Measurements from ENCODE around the gene FRMD1. TPM values are rescaled to one million over a fixed set of nuclear protein-coding genes. Genes with fewer than 3 reads are reported as not detected.

Gene FRMD1
- total RNA-seq, 1 donor from 2014 or later: not detected

DNA sequence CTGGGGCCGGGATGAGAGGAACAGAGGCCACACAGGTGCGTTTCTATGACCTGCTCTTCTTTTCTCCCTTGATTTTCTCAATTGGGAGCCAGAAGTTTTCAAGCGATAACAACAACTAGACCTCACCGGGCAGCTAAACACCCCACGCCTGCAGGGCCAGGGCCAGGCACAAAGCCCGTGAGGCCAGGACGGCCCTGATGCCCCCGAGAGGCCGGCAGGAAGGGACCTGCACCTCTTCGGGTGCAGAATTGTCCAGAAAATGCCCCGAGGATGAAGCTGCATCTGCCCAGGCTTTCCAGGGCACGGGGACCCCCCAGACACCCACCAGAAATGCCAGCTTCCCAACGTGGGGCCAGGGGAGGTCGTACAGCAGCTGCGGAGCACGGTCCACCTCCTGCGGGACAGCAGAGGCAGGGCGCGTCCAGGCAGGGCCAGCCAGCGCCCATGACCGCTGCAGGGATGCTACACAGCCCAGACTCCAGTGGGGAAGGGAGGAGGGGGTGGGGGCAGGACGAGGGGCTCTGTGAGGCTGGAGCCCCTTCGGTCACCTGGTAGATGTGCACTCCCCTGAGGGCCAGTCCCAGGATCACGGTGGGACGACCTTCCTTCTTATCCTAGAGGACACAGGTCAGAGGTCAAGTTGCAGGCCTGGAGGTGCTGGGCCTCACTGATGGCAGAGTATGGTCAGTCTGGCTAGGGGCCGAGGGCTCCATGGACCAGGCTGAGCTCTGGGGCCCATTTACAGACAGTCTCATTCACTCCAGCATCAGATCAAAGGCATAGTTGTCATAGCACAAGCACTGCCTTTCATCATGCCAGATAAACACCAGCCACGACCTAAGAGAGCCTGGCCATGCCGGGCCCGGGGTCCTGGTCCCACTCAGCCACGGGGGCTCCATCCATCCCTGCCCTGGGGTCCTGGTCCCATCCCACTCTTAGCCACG lies 16.4 kb downstream of the FRMD1 start:
- Histone ChIP-seq H3K27me3 (ENCODE audit: insufficient read depth, low read length) (no peaks in the 10 kb centered on the region), H3K4me2 (ENCODE audit: low read length) (no peak overlapping the region), H3K9me3 (ENCODE audit: insufficient read depth, low read depth, low read length) (no peaks in the 10 kb centered on the region), H3K36me3 (ENCODE audit: insufficient read depth, low read length) (no peaks in the 10 kb centered on the region), H3K4me1 (ENCODE audit: insufficient read depth, low read length) (no peaks in the 10 kb centered on the region), H3K9ac (ENCODE audit: low read length) (no peak overlapping the region), H3K27ac (ENCODE audit: low read depth, low read length) (no peak overlapping the region), H3K4me3 (ENCODE audit: insufficient read depth, low read depth, low read length) (no peak overlapping the region), H4K20me1 (ENCODE audit: insufficient read depth, low read length) (no peaks in the 10 kb centered on the region), H3K79me2 (ENCODE audit: insufficient read depth, low read length) (no peaks in the 10 kb centered on the region), H2AFZ (ENCODE audit: low read depth, low read length) (no peak overlapping the region)
- Mint-ChIP-seq H3K4me3 (ENCODE audit: unreplicated experiment) (no peak overlapping the region), H3K27ac (ENCODE audit: unreplicated experiment) (no peak overlapping the region), H3K9me3 (ENCODE audit: unreplicated experiment) (peaks cover 4% of the 10 kb centered on the region), H3K4me1 (ENCODE audit: low read depth, unreplicated experiment) (no peaks in the 10 kb centered on the region), H3K36me3 (ENCODE audit: low read depth, unreplicated experiment) (no peaks in the 10 kb centered on the region), H3K27me3 (ENCODE audit: low read depth, unreplicated experiment) (peaks cover 42% of the 10 kb centered on the region)
- FAIRE-seq (no peak), DNase-seq (ENCODE audit: low read depth) (no peak)
- TF ChIP-seq, protein P1, sequence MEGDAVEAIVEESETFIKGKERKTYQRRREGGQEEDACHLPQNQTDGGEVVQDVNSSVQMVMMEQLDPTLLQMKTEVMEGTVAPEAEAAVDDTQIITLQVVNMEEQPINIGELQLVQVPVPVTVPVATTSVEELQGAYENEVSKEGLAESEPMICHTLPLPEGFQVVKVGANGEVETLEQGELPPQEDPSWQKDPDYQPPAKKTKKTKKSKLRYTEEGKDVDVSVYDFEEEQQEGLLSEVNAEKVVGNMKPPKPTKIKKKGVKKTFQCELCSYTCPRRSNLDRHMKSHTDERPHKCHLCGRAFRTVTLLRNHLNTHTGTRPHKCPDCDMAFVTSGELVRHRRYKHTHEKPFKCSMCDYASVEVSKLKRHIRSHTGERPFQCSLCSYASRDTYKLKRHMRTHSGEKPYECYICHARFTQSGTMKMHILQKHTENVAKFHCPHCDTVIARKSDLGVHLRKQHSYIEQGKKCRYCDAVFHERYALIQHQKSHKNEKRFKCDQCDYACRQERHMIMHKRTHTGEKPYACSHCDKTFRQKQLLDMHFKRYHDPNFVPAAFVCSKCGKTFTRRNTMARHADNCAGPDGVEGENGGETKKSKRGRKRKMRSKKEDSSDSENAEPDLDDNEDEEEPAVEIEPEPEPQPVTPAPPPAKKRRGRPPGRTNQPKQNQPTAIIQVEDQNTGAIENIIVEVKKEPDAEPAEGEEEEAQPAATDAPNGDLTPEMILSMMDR (IDR thresholded peaks at IDR 0.05; ENCODE audit: insufficient read depth, low read depth, low read length): no peak
- no peak for TF ChIP-seq EZH2 (IDR thresholded peaks at IDR 0.05; ENCODE audit: insufficient read depth, low read length)

GRCh38 chr6:168061269-168062210 lies 17.5 kb downstream of the FRMD1 start:
- H3K27ac Mint-ChIP-seq (ENCODE audit: unreplicated experiment): no peak overlapping the region

More at GRCh38 chr6:168061269-168062210, 17.5 kb downstream of the FRMD1 start:
- FAIRE-seq: no peak
- no peaks in the 10 kb centered on the region for H3K4me1 ChIP-seq (ENCODE audit: insufficient read depth, low read length)
- H2AFZ ChIP-seq (ENCODE audit: low read depth, low read length): no peak overlapping the region
- no peaks in the 10 kb centered on the region for H3K9me3 ChIP-seq (ENCODE audit: insufficient read depth, low read depth, low read length)
- Mint-ChIP-seq H3K36me3 (ENCODE audit: low read depth, unreplicated experiment) (no peaks in the 10 kb centered on the region), H3K27me3 (ENCODE audit: low read depth, unreplicated experiment) (peaks cover 43% of the 10 kb centered on the region), H3K4me1 (ENCODE audit: low read depth, unreplicated experiment) (no peaks in the 10 kb centered on the region), H3K4me3 (ENCODE audit: unreplicated experiment) (no peak overlapping the region), H3K9me3 (ENCODE audit: unreplicated experiment) (peaks cover 4% of the 10 kb centered on the region)
- no peak overlapping the region for H3K4me3 ChIP-seq (ENCODE audit: insufficient read depth, low read depth, low read length)
- TF ChIP-seq, protein P1 (IDR thresholded peaks at IDR 0.05; ENCODE audit: insufficient read depth, low read depth, low read length): no peak
- no peak for TF ChIP-seq EZH2 (IDR thresholded peaks at IDR 0.05; ENCODE audit: insufficient read depth, low read length)
- H3K4me2 ChIP-seq (ENCODE audit: low read length): no peak overlapping the region
- no peak for DNase-seq (ENCODE audit: low read depth)
- no peaks in the 10 kb centered on the region for H4K20me1 ChIP-seq (ENCODE audit: insufficient read depth, low read length)
- no peaks in the 10 kb centered on the region for H3K27me3 ChIP-seq (ENCODE audit: insufficient read depth, low read length)
- no peaks in the 10 kb centered on the region for H3K79me2 ChIP-seq (ENCODE audit: insufficient read depth, low read length)
- no peak overlapping the region for H3K9ac ChIP-seq (ENCODE audit: low read length)
- H3K36me3 ChIP-seq (ENCODE audit: insufficient read depth, low read length): no peaks in the 10 kb centered on the region
- no peak overlapping the region for H3K27ac ChIP-seq (ENCODE audit: low read depth, low read length)

Measured in astrocyte (in vitro differentiated cells and primary cell).